ENCODE measurements around the gene LRRC32. TPM values are rescaled to one million over a fixed set of nuclear protein-coding genes. Genes with fewer than 3 reads are reported as not detected.
A peak's percentile ranks its signal among the peaks of the same experiment; 100 is the strongest.

LRRC32 gene
- 10 to 100 TPM; 15.6 to 42.5 (median 17.9) TPM for total RNA-seq

- Histone ChIP-seq H3K4me3 (replicated peaks in 1 of 3) (peak within 1 kb of the TSS in 2 of 3 donors; percentile 25 to 47), H3K27ac (peak within 1 kb of the TSS; percentile 9 to 73 (median 73)), H3K27me3 (peaks cover 3% of the 10 kb centered on the region), H3K9me3 (no peaks in the 10 kb centered on the region), H3K36me3 (no peaks in the 10 kb centered on the region), H3K4me1 (peaks cover 21 to 38% of the 10 kb centered on the region in 2 donors)
- intact Hi-C loops (cut with DNase I), result no loop called here
- DNase-seq, result peak; percentile 27 to 33
- WGBS, 2 donors, result 0 to 4% methylated on average over 2 to 21 of the region's 82 CpGs
- TF ChIP-seq CTCF (IDR thresholded peaks at IDR 0.05), result peak in 1 of 6 experiments; percentile 9
- TF ChIP-seq POLR2A (IDR thresholded peaks at IDR 0.05), result no peak
Measured at GRCh38 chr11:76670485-76671236, at the start of gene LRRC32. TSS of gene LRRC32 (minus strand) at chr11:76670747. CDS start at chr11:76665954, 4,793 bp downstream.

GRCh38 chr11:76719686-76720085 is 49.1 kb upstream of the LRRC32 start:
- intact Hi-C loops (cut with DNase I), result no loop called here
- Histone ChIP-seq H3K36me3 (no peaks in the 10 kb centered on the region), H3K4me3 (replicated peaks in 1 of 3) (no peak overlapping the region), H3K27me3 (no peaks in the 10 kb centered on the region), H3K27ac (no peak overlapping the region), H3K4me1 (peaks cover 4 to 9% of the 10 kb centered on the region in 2 donors), H3K9me3 (no peaks in the 10 kb centered on the region)
- WGBS, 2 donors, result 94 to 97% methylated on average over 5 of the region's 9 CpGs
- TF ChIP-seq POLR2A (IDR thresholded peaks at IDR 0.05) (no peak), CTCF (IDR thresholded peaks at IDR 0.05) (no peak)
- DNase-seq, result no peak

- H3K4me1 ChIP-seq, result peaks cover 4 to 9% of the 10 kb centered on the region in 2 donors
- TF ChIP-seq POLR2A (IDR thresholded peaks at IDR 0.05) (no peak), CTCF (IDR thresholded peaks at IDR 0.05) (no peak)
- no peak overlapping the region for H3K4me3 ChIP-seq (replicated peaks in 1 of 3)
- H3K36me3 ChIP-seq, result no peaks in the 10 kb centered on the region
- 95 to 96% methylated on average over 10 to 17 of the region's 19 CpGs for WGBS, 2 donors
- H3K27ac ChIP-seq, result no peak overlapping the region
- H3K9me3 ChIP-seq, result no peaks in the 10 kb centered on the region
- H3K27me3 ChIP-seq, result no peaks in the 10 kb centered on the region
- DNase-seq, result no peak
- intact Hi-C loops (cut with DNase I), result no loop called here
Measured at GRCh38 chr11:76719281-76719680, 48.7 kb upstream of the LRRC32 start.

GRCh38 chr11:76717816-76718215 is 47.3 kb upstream of the LRRC32 start:
- intact Hi-C loops (cut with DNase I), result no loop called here
- WGBS, 2 donors, result 90 to 91% methylated on average over 5 of the region's 5 CpGs
- Histone ChIP-seq H3K27ac (no peak overlapping the region), H3K27me3 (no peaks in the 10 kb centered on the region), H3K36me3 (no peaks in the 10 kb centered on the region), H3K9me3 (no peaks in the 10 kb centered on the region), H3K4me1 (peaks cover 4 to 9% of the 10 kb centered on the region in 2 donors), H3K4me3 (replicated peaks in 1 of 3) (no peak overlapping the region)
- no peak for DNase-seq
- TF ChIP-seq POLR2A (IDR thresholded peaks at IDR 0.05) (no peak), CTCF (IDR thresholded peaks at IDR 0.05) (no peak)

- Histone ChIP-seq H3K27me3 (no peaks in the 10 kb centered on the region), H3K9me3 (no peaks in the 10 kb centered on the region), H3K27ac (no peak overlapping the region), H3K4me1 (peaks cover 4 to 9% of the 10 kb centered on the region in 2 donors), H3K36me3 (no peaks in the 10 kb centered on the region), H3K4me3 (replicated peaks in 1 of 3) (no peak overlapping the region)
- intact Hi-C loops (cut with DNase I), result no loop called here
- TF ChIP-seq CTCF (IDR thresholded peaks at IDR 0.05) (no peak), POLR2A (IDR thresholded peaks at IDR 0.05) (no peak)
- WGBS, 2 donors, result 82% methylated on average over 4 of the region's 4 CpGs
- DNase-seq, result no peak
Measured at GRCh38 chr11:76717369-76717768, 46.8 kb upstream of the LRRC32 start.

Data from thyroid gland (tissue), 4 donors.